Measurements from ENCODE around the gene CD9.
A peak's percentile ranks its signal among the peaks of the same experiment; 100 is the strongest.
"Not testable (repeated sequence)": the region's sequence is repeated elsewhere in the genome, so short reads cannot be mapped to it uniquely, and the experiment has no call there.

The CD9 gene

GRCh38 chr12:6200256-6201212 is at the start of gene CD9:
CD9 (plus strand) TSS chr12:6200400; CDS start chr12:6200500, 100 bp downstream.
- peak; percentile 17 for DNase-seq

- DNase-seq = no peak
Observed at GRCh38 chr12:6154730-6155459, 45.3 kb upstream of the CD9 start.

GRCh38 chr12:6157482-6157881 is 42.7 kb upstream of the CD9 start:
- DNase-seq = no peak

GRCh38 chr12:6158255-6158654 is 41.9 kb upstream of the CD9 start:
- DNase-seq = no peak

GRCh38 chr12:6158749-6159148 is 41.5 kb upstream of the CD9 start:
- DNase-seq = no peak

GRCh38 chr12:6159166-6160011 is 40.8 kb upstream of the CD9 start:
- not testable (repeated sequence) for DNase-seq

- DNase-seq = not testable (repeated sequence)
Observed at GRCh38 chr12:6160049-6160649, 40.1 kb upstream of the CD9 start.

GRCh38 chr12:6161124-6161882 is 38.9 kb upstream of the CD9 start:
- no peak for DNase-seq

- no peak for DNase-seq
Observed at GRCh38 chr12:6163416-6164060, 36.7 kb upstream of the CD9 start.

- DNase-seq = no peak
Observed at GRCh38 chr12:6165395-6165794, 34.8 kb upstream of the CD9 start.

- DNase-seq = no peak
Observed at GRCh38 chr12:6166808-6167207, 33.4 kb upstream of the CD9 start.

GRCh38 chr12:6167327-6168280 is 32.6 kb upstream of the CD9 start:
- DNase-seq = peak; percentile 38

GRCh38 chr12:6171409-6172015 is 28.7 kb upstream of the CD9 start:
- no peak for DNase-seq

- DNase-seq = no peak
Observed at GRCh38 chr12:6172086-6172485, 28.1 kb upstream of the CD9 start.

GRCh38 chr12:6172862-6173261 is 27.3 kb upstream of the CD9 start:
- DNase-seq = no peak

- no peak for DNase-seq
Observed at GRCh38 chr12:6177642-6178358, 22.4 kb upstream of the CD9 start.

- no peak for DNase-seq
Observed at GRCh38 chr12:6178981-6179761, 21.0 kb upstream of the CD9 start.

Measured in CD4-positive, alpha-beta T cell treated with Interleukin-17A for 1 hour (primary cell).